ENCODE data around the gene ANKRD29. TPM values are rescaled to one million over a fixed set of nuclear protein-coding genes. Genes with fewer than 3 reads are reported as not detected.
"Not testable (repeated sequence)": the region's sequence is repeated elsewhere in the genome, so short reads cannot be mapped to it uniquely, and the experiment has no call there.

ANKRD29 gene
- total and polyA plus RNA-seq, 9 of the 15 experiments (the other 6 are each of a cell fraction or from before 2014, with no cell fraction given): 0.36 TPM; not detected in 8

GRCh38 chr18:23636433-23636832 lies 26.3 kb downstream of the ANKRD29 start:
- in situ Hi-C loops (cut with MboI); BruUV-seq (replicated peaks); intact Hi-C loops (cut with micrococcal nuclease); H3K4me1 ChIP-seq (replicated peaks in 1 of 2; ENCODE audit: control insufficient read depth in 2 of 2, insufficient read depth in 2 of 2, low read length in 2 of 2); H2AFZ ChIP-seq (ENCODE audit: low read depth, low read length); ATAC-seq; H3K27ac ChIP-seq (ENCODE audit: extremely low read depth, low read depth, low read length); H3K79me2 ChIP-seq (ENCODE audit: control insufficient read depth, insufficient read depth, low read length); CTCF ChIA-PET (ENCODE audit: low intra/inter-chr PET ratio); H3K9me1 ChIP-seq (ENCODE audit: control insufficient read depth, insufficient read depth, low read length); H3K9ac ChIP-seq (ENCODE audit: insufficient read depth in 1 of 2, low read depth in 2 of 2, low read length in 2 of 2); H3K4me2 ChIP-seq (ENCODE audit: insufficient read depth, low read length); FAIRE-seq; H4K20me1 ChIP-seq (replicated peaks; ENCODE audit: control insufficient read depth, insufficient read depth, low read length); H3K4me3 ChIP-seq; DNase-seq (ENCODE audit: extremely low read depth in 1 of 4, low spot score in 3 of 4); H3K36me3 ChIP-seq (ENCODE audit: control insufficient read depth, insufficient read depth, low read length); H3K9me3 ChIP-seq (replicated peaks; ENCODE audit: control insufficient read depth, insufficient read depth, low read depth, low read length); TF ChIP-seq ATF3 (CRISPR knock-in tag; conservative IDR thresholded peaks at IDR 0.05): not testable (repeated sequence)
- 3% methylated on average over 5 of the region's 5 CpGs for WGBS (ENCODE audit: insufficient coverage, low coverage, missing lambda C conversion rate)
- peak; percentile 43; the same call in 1 of the 2 replicates for TF ChIP-seq ATF3 (IDR thresholded peaks at IDR 0.05)
- POLR2A ChIA-PET: interaction anchor here (0.6 kb wide), 2 partner anchors 16 to 650 kb away, joined by 3 read pairs; no protein-coding TSS in a partner anchor
- H3K27me3 ChIP-seq (ENCODE audit: control insufficient read depth in 2 of 2, insufficient read depth in 2 of 2, low read length in 2 of 2): peaks cover 6 to 16% of the 10 kb centered on the region in 2 experiments; a peak in 3 of 5 replicates

GRCh38 chr18:23636071-23636399 lies 26.7 kb downstream of the ANKRD29 start:
- 0% methylated on average over 3 of the region's 3 CpGs for WGBS (ENCODE audit: insufficient coverage, low coverage, missing lambda C conversion rate)
- no peak for TF ChIP-seq ZNF407 (IDR thresholded peaks at IDR 0.05; ENCODE audit: low read depth)
- no peak for TF ChIP-seq ADNP (tag; IDR thresholded peaks at IDR 0.05)
- no peak for TF ChIP-seq NCOA6 (IDR thresholded peaks at IDR 0.05)
- TF ChIP-seq CEBPG (CRISPR knock-in tag; IDR thresholded peaks at IDR 0.05): no peak
- peak; percentile 58 to 64; a peak in 2 of 4 replicates for TF ChIP-seq CEBPG (tag; conservative IDR thresholded peaks at IDR 0.05 in 1 of 2, IDR thresholded peaks at IDR 0.05 in 1 of 2)
- Histone ChIP-seq H4K20me1 (replicated peaks; ENCODE audit: control insufficient read depth, insufficient read depth, low read length) (no peaks in the 10 kb centered on the region), H3K79me2 (ENCODE audit: control insufficient read depth, insufficient read depth, low read length) (no peaks in the 10 kb centered on the region), H3K9me1 (ENCODE audit: control insufficient read depth, insufficient read depth, low read length) (no peaks in the 10 kb centered on the region), H3K4me1 (replicated peaks in 1 of 2; ENCODE audit: control insufficient read depth in 2 of 2, insufficient read depth in 2 of 2, low read length in 2 of 2) (no peaks in the 10 kb centered on the region; a peak in 2 of 5 replicates), H3K4me3 (no peak overlapping the region), H2AFZ (ENCODE audit: low read depth, low read length) (no peak overlapping the region), H3K36me3 (ENCODE audit: control insufficient read depth, insufficient read depth, low read length) (no peaks in the 10 kb centered on the region), H3K27me3 (ENCODE audit: control insufficient read depth in 2 of 2, insufficient read depth in 2 of 2, low read length in 2 of 2) (peaks cover 6 to 12% of the 10 kb centered on the region in 2 experiments; a peak in 3 of 5 replicates), H3K9ac (ENCODE audit: insufficient read depth in 1 of 2, low read depth in 2 of 2, low read length in 2 of 2) (no peak overlapping the region), H3K9me3 (replicated peaks; ENCODE audit: control insufficient read depth, insufficient read depth, low read depth, low read length) (no peaks in the 10 kb centered on the region), H3K4me2 (ENCODE audit: insufficient read depth, low read length) (no peak overlapping the region), H3K27ac (ENCODE audit: extremely low read depth, low read depth, low read length) (no peak overlapping the region)
- DNase-seq (ENCODE audit: extremely low read depth in 1 of 4, low spot score in 3 of 4): no peak
- CTCF ChIA-PET (ENCODE audit: low intra/inter-chr PET ratio): no interaction called here
- no peak for ATAC-seq
- intact Hi-C loops (cut with micrococcal nuclease): no loop called here
- POLR2A ChIA-PET: interaction anchor here (0.6 kb wide), 2 partner anchors 17 to 650 kb away, joined by 3 read pairs; no protein-coding TSS in a partner anchor
- FAIRE-seq: no peak
- in situ Hi-C loops (cut with MboI): no loop called here
- no TSS peak for BruUV-seq (replicated peaks)
